HepG2 (cell line): ENCODE measurements around the gene INHBB. TPM values are rescaled to one million over a fixed set of nuclear protein-coding genes. Genes with fewer than 3 reads are reported as not detected.

Experiments
- MTERF4 ChIP-seq: sonication (generic); formaldehyde crosslinking; IDR thresholded peaks from 2 replicates; pipeline ENCODE4 v1.8.0; 2023; ENCODE audit warnings: mild to moderate bottlenecking, missing genetic modification reagents
- PPARG ChIP-seq: conservative IDR thresholded peaks from 2 replicates; pipeline ENCODE4 v1.6.1; 2016; ENCODE audit warnings: missing biosample characterization, missing genetic modification reagents
- SIN3A ChIP-seq: IDR thresholded peaks from 2 replicates; pipeline ENCODE4 v1.6.1; 2011; ENCODE audit warnings: low read depth, mild to moderate bottlenecking, control low read depth, low read length, borderline replicate concordance
- SOX6 ChIP-seq, 2 experiments: fragments of 450-650 bp in 1 of 2; sonication (generic) in 1 of 2; formaldehyde crosslinking in 1 of 2; IDR thresholded peaks; 2 replicates each; pipeline versions ENCODE4 v1.4.0 to v1.6.1; 2017 to 2020; ENCODE audit warnings: antibody characterized with exemption in 1 of 2, mild to moderate bottlenecking in 1 of 2, missing genetic modification reagents in 1 of 2
- YY1 ChIP-seq: IDR thresholded peaks from 2 replicates; pipeline ENCODE4 v1.6.1; 2011; ENCODE audit warnings: low read length, low read depth, moderate library complexity, mild to moderate bottlenecking; ENCODE audit not compliant: insufficient read depth, insufficient replicate concordance
- ZNF20 ChIP-seq: sonication (generic); formaldehyde crosslinking; IDR thresholded peaks from 2 replicates; pipeline ENCODE4 v1.4.0; 2020; ENCODE audit warnings: mild to moderate bottlenecking, moderate library complexity, missing genetic modification reagents
- ZNF660 ChIP-seq: sonication (generic); formaldehyde crosslinking; IDR thresholded peaks from 2 replicates; pipeline ENCODE4 v1.5.1; 2020; ENCODE audit warnings: mild to moderate bottlenecking, low read depth, missing genetic modification reagents, borderline replicate concordance
- ZNF839 ChIP-seq: sonication (generic); formaldehyde crosslinking; IDR thresholded peaks from 2 replicates; pipeline ENCODE4 v1.4.0; 2020; ENCODE audit warnings: missing genetic modification reagents, mild to moderate bottlenecking, borderline replicate concordance
- polyA plus RNA-seq, 8 experiments: library from polyadenylated mRNA; depleted of rRNA in 3 of 8; stranded (reverse) in 7 of 8; unstranded in 1 of 8; fragments of >200 nt; fragmentation: Illumina TruSeq in 4 of 8; extraction: Trizol in 4 of 8; gene quantifications; 2 replicates each; pipeline versions ENCODE4 v1.2.1 to v1.2.3, GENCODE V29; 2011 to 2016; ENCODE audit warnings: low read depth in 4 of 8, missing spikeins in 1 of 8, mixed read lengths in 1 of 8; ENCODE audit not compliant: insufficient read depth in 1 of 8
- total RNA-seq, 5 experiments: library from RNA; depleted of rRNA; stranded (reverse); fragments of >200 nt; fragmentation: Illumina TruSeq; extraction: Trizol; gene quantifications; 2 replicates each; pipeline ENCODE4 v1.2.3, GENCODE V29; 2016; ENCODE audit warnings: low read depth in 1 of 5
- TF ChIP-seq, protein P1 (sequence below): sonication (generic); formaldehyde crosslinking; IDR thresholded peaks from 2 replicates; pipeline ENCODE4 v1.4.0; 2020; ENCODE audit warnings: mild to moderate bottlenecking, low read depth, missing genetic modification reagents
- TF ChIP-seq, protein P2 (sequence below): sonication (generic); formaldehyde crosslinking; IDR thresholded peaks from 2 replicates; pipeline ENCODE4 v1.5.0; 2020; ENCODE audit warnings: mild to moderate bottlenecking, missing genetic modification reagents, borderline replicate concordance
- TF ChIP-seq, protein P3 (sequence below): sonication (generic); formaldehyde crosslinking; conservative IDR thresholded peaks from 2 replicates; pipeline ENCODE4 v1.4.0; 2020; ENCODE audit warnings: mild to moderate bottlenecking, missing genetic modification reagents, moderate library complexity

INHBB gene
- total and polyA plus RNA-seq, 2 of the 13 experiments (the other 11 are each of a cell fraction or from before 2014, with no cell fraction given), result 0.20 to 1.7 TPM

GRCh38 chr2:120312860-120313694 is 32.9 kb upstream of the INHBB start (continued):
- TF ChIP-seq, protein P1, sequence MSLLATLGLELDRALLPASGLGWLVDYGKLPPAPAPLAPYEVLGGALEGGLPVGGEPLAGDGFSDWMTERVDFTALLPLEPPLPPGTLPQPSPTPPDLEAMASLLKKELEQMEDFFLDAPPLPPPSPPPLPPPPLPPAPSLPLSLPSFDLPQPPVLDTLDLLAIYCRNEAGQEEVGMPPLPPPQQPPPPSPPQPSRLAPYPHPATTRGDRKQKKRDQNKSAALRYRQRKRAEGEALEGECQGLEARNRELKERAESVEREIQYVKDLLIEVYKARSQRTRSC (CRISPR knock-in tag), result no peak
- TF ChIP-seq SIN3A, result peak; percentile 16; the same call in 1 of the 2 replicates
- peak; percentile 10; the same call in 1 of the 2 replicates for TF ChIP-seq ZNF839
- peak; percentile 63 for TF ChIP-seq YY1
- TF ChIP-seq SOX6 (IDR thresholded peaks at IDR 0.05), result no peak
- no peak for TF ChIP-seq SOX6 (CRISPR knock-in tag; IDR thresholded peaks at IDR 0.05)
- no peak for TF ChIP-seq ZNF660
- TF ChIP-seq PPARG (CRISPR knock-in tag), result 0 out of 2 replicates have a peak, but pooled peaks have one; percentile 31
- TF ChIP-seq ZNF20 (CRISPR knock-in tag), result no peak
- TF ChIP-seq, protein P2, sequence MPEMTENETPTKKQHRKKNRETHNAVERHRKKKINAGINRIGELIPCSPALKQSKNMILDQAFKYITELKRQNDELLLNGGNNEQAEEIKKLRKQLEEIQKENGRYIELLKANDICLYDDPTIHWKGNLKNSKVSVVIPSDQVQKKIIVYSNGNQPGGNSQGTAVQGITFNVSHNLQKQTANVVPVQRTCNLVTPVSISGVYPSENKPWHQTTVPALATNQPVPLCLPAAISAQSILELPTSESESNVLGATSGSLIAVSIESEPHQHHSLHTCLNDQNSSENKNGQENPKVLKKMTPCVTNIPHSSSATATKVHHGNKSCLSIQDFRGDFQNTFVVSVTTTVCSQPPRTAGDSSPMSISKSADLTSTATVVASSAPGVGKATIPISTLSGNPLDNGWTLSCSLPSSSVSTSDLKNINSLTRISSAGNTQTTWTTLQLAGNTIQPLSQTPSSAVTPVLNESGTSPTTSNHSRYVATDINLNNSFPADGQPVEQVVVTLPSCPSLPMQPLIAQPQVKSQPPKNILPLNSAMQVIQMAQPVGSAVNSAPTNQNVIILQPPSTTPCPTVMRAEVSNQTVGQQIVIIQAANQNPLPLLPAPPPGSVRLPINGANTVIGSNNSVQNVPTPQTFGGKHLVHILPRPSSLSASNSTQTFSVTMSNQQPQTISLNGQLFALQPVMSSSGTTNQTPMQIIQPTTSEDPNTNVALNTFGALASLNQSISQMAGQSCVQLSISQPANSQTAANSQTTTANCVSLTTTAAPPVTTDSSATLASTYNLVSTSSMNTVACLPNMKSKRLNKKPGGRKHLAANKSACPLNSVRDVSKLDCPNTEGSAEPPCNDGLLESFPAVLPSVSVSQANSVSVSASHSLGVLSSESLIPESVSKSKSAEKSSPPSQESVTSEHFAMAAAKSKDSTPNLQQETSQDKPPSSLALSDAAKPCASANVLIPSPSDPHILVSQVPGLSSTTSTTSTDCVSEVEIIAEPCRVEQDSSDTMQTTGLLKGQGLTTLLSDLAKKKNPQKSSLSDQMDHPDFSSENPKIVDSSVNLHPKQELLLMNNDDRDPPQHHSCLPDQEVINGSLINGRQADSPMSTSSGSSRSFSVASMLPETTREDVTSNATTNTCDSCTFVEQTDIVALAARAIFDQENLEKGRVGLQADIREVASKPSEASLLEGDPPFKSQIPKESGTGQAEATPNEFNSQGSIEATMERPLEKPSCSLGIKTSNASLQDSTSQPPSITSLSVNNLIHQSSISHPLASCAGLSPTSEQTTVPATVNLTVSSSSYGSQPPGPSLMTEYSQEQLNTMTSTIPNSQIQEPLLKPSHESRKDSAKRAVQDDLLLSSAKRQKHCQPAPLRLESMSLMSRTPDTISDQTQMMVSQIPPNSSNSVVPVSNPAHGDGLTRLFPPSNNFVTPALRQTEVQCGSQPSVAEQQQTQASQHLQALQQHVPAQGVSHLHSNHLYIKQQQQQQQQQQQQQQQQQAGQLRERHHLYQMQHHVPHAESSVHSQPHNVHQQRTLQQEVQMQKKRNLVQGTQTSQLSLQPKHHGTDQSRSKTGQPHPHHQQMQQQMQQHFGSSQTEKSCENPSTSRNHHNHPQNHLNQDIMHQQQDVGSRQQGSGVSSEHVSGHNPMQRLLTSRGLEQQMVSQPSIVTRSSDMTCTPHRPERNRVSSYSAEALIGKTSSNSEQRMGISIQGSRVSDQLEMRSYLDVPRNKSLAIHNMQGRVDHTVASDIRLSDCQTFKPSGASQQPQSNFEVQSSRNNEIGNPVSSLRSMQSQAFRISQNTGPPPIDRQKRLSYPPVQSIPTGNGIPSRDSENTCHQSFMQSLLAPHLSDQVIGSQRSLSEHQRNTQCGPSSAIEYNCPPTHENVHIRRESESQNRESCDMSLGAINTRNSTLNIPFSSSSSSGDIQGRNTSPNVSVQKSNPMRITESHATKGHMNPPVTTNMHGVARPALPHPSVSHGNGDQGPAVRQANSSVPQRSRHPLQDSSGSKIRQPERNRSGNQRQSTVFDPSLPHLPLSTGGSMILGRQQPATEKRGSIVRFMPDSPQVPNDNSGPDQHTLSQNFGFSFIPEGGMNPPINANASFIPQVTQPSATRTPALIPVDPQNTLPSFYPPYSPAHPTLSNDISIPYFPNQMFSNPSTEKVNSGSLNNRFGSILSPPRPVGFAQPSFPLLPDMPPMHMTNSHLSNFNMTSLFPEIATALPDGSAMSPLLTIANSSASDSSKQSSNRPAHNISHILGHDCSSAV (CRISPR knock-in tag), result no peak
- TF ChIP-seq, protein P3, sequence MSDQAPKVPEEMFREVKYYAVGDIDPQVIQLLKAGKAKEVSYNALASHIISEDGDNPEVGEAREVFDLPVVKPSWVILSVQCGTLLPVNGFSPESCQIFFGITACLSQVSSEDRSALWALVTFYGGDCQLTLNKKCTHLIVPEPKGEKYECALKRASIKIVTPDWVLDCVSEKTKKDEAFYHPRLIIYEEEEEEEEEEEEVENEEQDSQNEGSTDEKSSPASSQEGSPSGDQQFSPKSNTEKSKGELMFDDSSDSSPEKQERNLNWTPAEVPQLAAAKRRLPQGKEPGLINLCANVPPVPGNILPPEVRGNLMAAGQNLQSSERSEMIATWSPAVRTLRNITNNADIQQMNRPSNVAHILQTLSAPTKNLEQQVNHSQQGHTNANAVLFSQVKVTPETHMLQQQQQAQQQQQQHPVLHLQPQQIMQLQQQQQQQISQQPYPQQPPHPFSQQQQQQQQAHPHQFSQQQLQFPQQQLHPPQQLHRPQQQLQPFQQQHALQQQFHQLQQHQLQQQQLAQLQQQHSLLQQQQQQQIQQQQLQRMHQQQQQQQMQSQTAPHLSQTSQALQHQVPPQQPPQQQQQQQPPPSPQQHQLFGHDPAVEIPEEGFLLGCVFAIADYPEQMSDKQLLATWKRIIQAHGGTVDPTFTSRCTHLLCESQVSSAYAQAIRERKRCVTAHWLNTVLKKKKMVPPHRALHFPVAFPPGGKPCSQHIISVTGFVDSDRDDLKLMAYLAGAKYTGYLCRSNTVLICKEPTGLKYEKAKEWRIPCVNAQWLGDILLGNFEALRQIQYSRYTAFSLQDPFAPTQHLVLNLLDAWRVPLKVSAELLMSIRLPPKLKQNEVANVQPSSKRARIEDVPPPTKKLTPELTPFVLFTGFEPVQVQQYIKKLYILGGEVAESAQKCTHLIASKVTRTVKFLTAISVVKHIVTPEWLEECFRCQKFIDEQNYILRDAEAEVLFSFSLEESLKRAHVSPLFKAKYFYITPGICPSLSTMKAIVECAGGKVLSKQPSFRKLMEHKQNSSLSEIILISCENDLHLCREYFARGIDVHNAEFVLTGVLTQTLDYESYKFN (CRISPR knock-in tag), result no peak; the same call in 1 of the 2 replicates
- no peak for TF ChIP-seq MTERF4 (CRISPR knock-in tag)
